ENCODE measurements around the gene RPS21. TPM values are rescaled to one million over a fixed set of nuclear protein-coding genes. Genes with fewer than 3 reads are reported as not detected.

Gene RPS21
- total and polyA plus RNA-seq, 10 donors, result 1,168 to 11,722 (median 3,328) TPM

GRCh38 chr20:62409931-62410745 lies 23.2 kb downstream of the RPS21 start:
- H3K4me1 ChIP-seq, result peaks cover 24 to 53% (median 43%) of the 10 kb centered on the region in 6 donors
- H3K27me3 ChIP-seq (replicated peaks in 1 of 7), result peaks cover 0 to 10% (median 0%) of the 10 kb centered on the region in 7 donors
- H3K27ac ChIP-seq, result peak overlapping the region in 1 of 8 donors; percentile 9
- H3K36me3 ChIP-seq, result no peaks in the 10 kb centered on the region
- intact Hi-C loops (cut with DNase I; ENCODE audit: low total_unique reads), result no loop called here
- H3K9me3 ChIP-seq, result no peaks in the 10 kb centered on the region
- 6 to 14% (median 8%) methylated on average over 22 to 30 of the region's 30 CpGs for WGBS, 5 donors
- DNase-seq, result no peak
- TF ChIP-seq POLR2AphosphoS5 (IDR thresholded peaks at IDR 0.05) (peak in 2 of 3 donors; percentile 40 to 41), CTCF (IDR thresholded peaks at IDR 0.05 in 8 of 11, conservative IDR thresholded peaks at IDR 0.05 in 3 of 11) (peak in 9 of 11 experiments; percentile 32 to 66 (median 51)), POLR2A (IDR thresholded peaks at IDR 0.05) (no peak)
- H3K4me3 ChIP-seq, result peak overlapping the region in 2 of 8 donors; percentile 4 to 49

- no peak for TF ChIP-seq POLR2A (IDR thresholded peaks at IDR 0.05)
- WGBS, 5 donors, result 75 to 92% (median 84%) methylated on average over 9 to 19 of the region's 19 CpGs
- peaks cover 19 to 46% (median 35%) of the 10 kb centered on the region in 6 donors for H3K4me1 ChIP-seq
Measured at GRCh38 chr20:62410746-62411478, 24.0 kb downstream of the RPS21 start.

GRCh38 chr20:62411479-62412193 lies 24.7 kb downstream of the RPS21 start:
- Histone ChIP-seq H3K27me3 (replicated peaks in 1 of 7) (peaks cover 0 to 25% (median 0%) of the 10 kb centered on the region in 7 donors), H3K4me1 (peaks cover 12 to 38% (median 28%) of the 10 kb centered on the region in 6 donors), H3K9me3 (no peaks in the 10 kb centered on the region), H3K4me3 (no peak overlapping the region), H3K27ac (no peak overlapping the region), H3K36me3 (no peaks in the 10 kb centered on the region)
- WGBS, 5 donors, result 73 to 81% (median 76%) methylated on average over 16 to 24 of the region's 24 CpGs
- TF ChIP-seq POLR2A (IDR thresholded peaks at IDR 0.05), result no peak
- peak in 1 of 11 experiments; percentile 18 for TF ChIP-seq CTCF (IDR thresholded peaks at IDR 0.05 in 8 of 11, conservative IDR thresholded peaks at IDR 0.05 in 3 of 11)
- TF ChIP-seq POLR2AphosphoS5 (IDR thresholded peaks at IDR 0.05), result no peak
- intact Hi-C loops (cut with DNase I; ENCODE audit: low total_unique reads), result no loop called here
- no peak for DNase-seq

More at GRCh38 chr20:62410746-62411478, 24.0 kb downstream of the RPS21 start:
- intact Hi-C loops (cut with DNase I; ENCODE audit: low total_unique reads), result no loop called here
- Histone ChIP-seq H3K4me3 (no peak overlapping the region), H3K27me3 (replicated peaks in 1 of 7) (peaks cover 0 to 17% (median 0%) of the 10 kb centered on the region in 7 donors), H3K27ac (no peak overlapping the region), H3K9me3 (no peaks in the 10 kb centered on the region), H3K36me3 (no peaks in the 10 kb centered on the region)
- no peak for DNase-seq

- H3K27ac ChIP-seq, result no peak overlapping the region
- H3K4me3 ChIP-seq, result no peak overlapping the region
- peaks cover 11 to 35% (median 25%) of the 10 kb centered on the region in 6 donors for H3K4me1 ChIP-seq
- no peak for DNase-seq
- peaks cover 0 to 32% (median 2%) of the 10 kb centered on the region in 7 donors for H3K27me3 ChIP-seq (replicated peaks in 1 of 7)
- intact Hi-C loops (cut with DNase I; ENCODE audit: low total_unique reads), result no loop called here
- 77 to 85% (median 80%) methylated on average over 14 to 22 of the region's 22 CpGs for WGBS, 5 donors
- no peak for TF ChIP-seq CTCF (IDR thresholded peaks at IDR 0.05 in 8 of 11, conservative IDR thresholded peaks at IDR 0.05 in 3 of 11)
- TF ChIP-seq POLR2AphosphoS5 (IDR thresholded peaks at IDR 0.05), result no peak
- no peak for TF ChIP-seq POLR2A (IDR thresholded peaks at IDR 0.05)
- H3K36me3 ChIP-seq, result no peaks in the 10 kb centered on the region
- no peaks in the 10 kb centered on the region for H3K9me3 ChIP-seq
Measured at GRCh38 chr20:62412194-62413024, 25.5 kb downstream of the RPS21 start.
